ENCODE measurements around the gene NR1D2.
"Not testable (repeated sequence)": the region's sequence is repeated elsewhere in the genome, so short reads cannot be mapped to it uniquely, and the experiment has no call there.

NR1D2 gene

DNA sequence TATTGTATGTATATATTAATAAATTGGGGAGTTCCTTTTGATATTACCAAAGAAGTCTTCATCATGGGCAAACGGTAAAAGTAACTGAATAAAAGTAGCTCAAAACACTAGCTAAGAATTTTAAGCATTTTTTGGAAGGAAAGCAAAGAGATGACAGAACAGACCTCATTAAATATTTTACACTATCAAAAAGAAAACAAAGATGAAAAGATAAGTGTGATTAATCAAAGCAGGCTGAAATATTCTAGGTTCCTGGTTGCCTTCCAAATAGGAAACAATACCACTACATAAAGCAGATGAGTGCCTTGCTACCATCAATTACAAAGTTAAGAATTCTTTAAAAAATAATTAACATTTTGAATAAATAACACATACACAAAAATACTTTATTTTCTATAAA is 31.9 kb upstream of the NR1D2 start:
- no peak for DNase-seq
- H3K36me3 ChIP-seq: peaks cover 21 to 25% (median 24%) of the 10 kb centered on the region in 3 donors
- H3K27me3 ChIP-seq: no peaks in the 10 kb centered on the region
- no peaks in the 10 kb centered on the region for H3K9me3 ChIP-seq
- no peak overlapping the region for H3K27ac ChIP-seq
- H3K4me3 ChIP-seq: no peak overlapping the region
- intact Hi-C loops (cut with DNase I; ENCODE audit: low total_unique reads): no loop called here
- TF ChIP-seq CTCF (IDR thresholded peaks at IDR 0.05): no peak
- H3K4me1 ChIP-seq: peaks cover 0 to 26% (median 14%) of the 10 kb centered on the region in 4 donors

GRCh38 chr3:23913873-23914743 is 31.0 kb upstream of the NR1D2 start:
- no peak overlapping the region for H3K4me3 ChIP-seq
- no peaks in the 10 kb centered on the region for H3K9me3 ChIP-seq
- H3K36me3 ChIP-seq: peaks cover 21 to 32% (median 24%) of the 10 kb centered on the region in 3 donors
- H3K27ac ChIP-seq: no peak overlapping the region
- TF ChIP-seq CTCF (IDR thresholded peaks at IDR 0.05): no peak
- intact Hi-C loops (cut with DNase I; ENCODE audit: low total_unique reads): no loop called here
- H3K27me3 ChIP-seq: no peaks in the 10 kb centered on the region
- H3K4me1 ChIP-seq: peaks cover 0 to 35% (median 19%) of the 10 kb centered on the region in 4 donors
- DNase-seq: no peak

GRCh38 chr3:23915537-23916108 is 29.5 kb upstream of the NR1D2 start:
- Histone ChIP-seq H3K36me3 (peaks cover 9 to 31% (median 22%) of the 10 kb centered on the region in 3 donors), H3K27ac (peak overlapping the region; percentile 82 to 89), H3K27me3 (no peaks in the 10 kb centered on the region), H3K4me1 (peaks cover 0 to 45% (median 19%) of the 10 kb centered on the region in 4 donors), H3K9me3 (no peaks in the 10 kb centered on the region), H3K4me3 (peak overlapping the region; percentile 72 to 75)
- DNase-seq: no peak
- TF ChIP-seq CTCF (IDR thresholded peaks at IDR 0.05): no peak
- intact Hi-C loops (cut with DNase I; ENCODE audit: low total_unique reads): loop anchor here (2.0 kb wide), 1 partner anchor 29 kb away; the partner anchor contains the start of gene NR1D2

GRCh38 chr3:23916152-23916885 is 28.8 kb upstream of the NR1D2 start:
- Histone ChIP-seq H3K27me3 (no peaks in the 10 kb centered on the region), H3K4me3 (peak overlapping the region; percentile 72 to 75), H3K36me3 (peaks cover 13 to 27% (median 24%) of the 10 kb centered on the region in 3 donors), H3K9me3 (no peaks in the 10 kb centered on the region), H3K27ac (peak overlapping the region; percentile 82 to 89), H3K4me1 (peaks cover 0 to 45% (median 19%) of the 10 kb centered on the region in 4 donors)
- TF ChIP-seq CTCF (IDR thresholded peaks at IDR 0.05): no peak
- peak in 1 of 2 donors; percentile 23 for DNase-seq
- intact Hi-C loops (cut with DNase I; ENCODE audit: low total_unique reads): loop anchor here (2.0 kb wide), 1 partner anchor 28 kb away; the partner anchor contains the start of gene NR1D2

GRCh38 chr3:23916886-23917678 is 28.0 kb upstream of the NR1D2 start, which contains the start of the genes NKIRAS1 and RPL15:
Gene NKIRAS1 (minus strand): TSS chr3:23916990. CDS start chr3:23910904, 6,086 bp downstream.
Gene RPL15 (plus strand): TSS chr3:23917132. CDS start chr3:23917860, 728 bp downstream.
- peak; percentile 97 to 98 for DNase-seq
- TF ChIP-seq CTCF (IDR thresholded peaks at IDR 0.05): peak; percentile 62 to 93
- H3K4me1 ChIP-seq: peaks cover 0 to 45% (median 19%) of the 10 kb centered on the region in 4 donors
- H3K27ac ChIP-seq: peak within 1 kb of the TSS; percentile 82 to 89
- no peaks in the 10 kb centered on the region for H3K9me3 ChIP-seq
- intact Hi-C loops (cut with DNase I; ENCODE audit: low total_unique reads): loop anchor here (2.0 kb wide), 1 partner anchor 28 kb away; the partner anchor contains the start of gene NR1D2
- H3K36me3 ChIP-seq: peaks cover 21 to 32% (median 27%) of the 10 kb centered on the region in 3 donors
- H3K4me3 ChIP-seq: peak within 1 kb of the TSS; percentile 72 to 75
- H3K27me3 ChIP-seq: no peaks in the 10 kb centered on the region

- DNase-seq: peak in 1 of 2 donors; percentile 70
- intact Hi-C loops (cut with DNase I; ENCODE audit: low total_unique reads): loop anchor here (2.0 kb wide), 1 partner anchor 27 kb away; the partner anchor contains the start of gene NR1D2
- not testable (repeated sequence) for H3K27me3 ChIP-seq, H3K9me3 ChIP-seq
- Histone ChIP-seq H3K27ac (peak overlapping the region; percentile 82 to 89), H3K4me3 (peak overlapping the region; percentile 72 to 75), H3K36me3 (peaks cover 21 to 39% (median 34%) of the 10 kb centered on the region in 3 donors), H3K4me1 (peaks cover 0 to 45% (median 19%) of the 10 kb centered on the region in 4 donors)
Observed at GRCh38 chr3:23917679-23918303, 27.3 kb upstream of the NR1D2 start.

GRCh38 chr3:23918331-23918730 is 26.8 kb upstream of the NR1D2 start:
- intact Hi-C loops (cut with DNase I; ENCODE audit: low total_unique reads); H3K27me3 ChIP-seq; H3K9me3 ChIP-seq; DNase-seq: not testable (repeated sequence)
- Histone ChIP-seq H3K27ac (peak overlapping the region; percentile 82 to 89), H3K36me3 (peaks cover 21 to 41% (median 34%) of the 10 kb centered on the region in 3 donors), H3K4me3 (peak overlapping the region; percentile 72 to 75), H3K4me1 (peaks cover 0 to 45% (median 19%) of the 10 kb centered on the region in 4 donors)

Data from tibial artery (tissue), 4 donors.